Motor neuron (in vitro differentiated cells): ENCODE results near the gene FZD2. TPM values are rescaled to one million over a fixed set of nuclear protein-coding genes. Genes with fewer than 3 reads are reported as not detected.
"Not testable (repeated sequence)": the region's sequence is repeated elsewhere in the genome, so short reads cannot be mapped to it uniquely, and the experiment has no call there.

Source experiments
- ATAC-seq, 8 experiments: fragments of 200-7000 bp; cut with Tn5 transposase; replicated peaks in 6 of 8; 2 replicates each; pipeline ENCODE4 v1.8.0; 2021; ENCODE audit warnings: mild to moderate bottlenecking in 8 of 8, moderate library complexity in 8 of 8
- H3K27ac ChIP-seq, 2 donors: fragments of 250-450 bp; sonication (Bioruptor Pico); 2 replicates each; pipeline ENCODE4 v1.9.0; 2021; ENCODE audit warnings: antibody characterized with exemption in 2 of 2, mild to moderate bottlenecking in 2 of 2, moderate library complexity in 1 of 2
- H3K4me1 ChIP-seq, 2 donors: fragments of 250-450 bp; sonication (Bioruptor Pico); replicated peaks in 1 of 2; 2 replicates each; pipeline ENCODE4 v1.6.1; 2021; ENCODE audit warnings: antibody characterized with exemption in 2 of 2, mild to moderate bottlenecking in 2 of 2, moderate library complexity in 1 of 2
- H3K4me3 ChIP-seq, 5 donors: fragments of 250-450 bp; sonication (Bioruptor Pico); 2 replicates each; pipeline ENCODE4 v1.9.0; 2021; ENCODE audit warnings: antibody characterized with exemption in 5 of 5, mild to moderate bottlenecking in 5 of 5, moderate library complexity in 4 of 5
- WGBS, 10 experiments: fragments of 450-650 bp; shearing (Covaris generic); methylation state at CpG; one replicate each; pipeline ENCODE4 v1.0.0; 2022; 5-methylcytosine and 5-hydroxymethylcytosine counted together
- in situ Hi-C, 9 experiments: fragments of 400-800 bp; cut with MboI; loops; one replicate each; pipeline ENCODE4 v1.15.0; 2021; ENCODE audit warnings: low sequenced_read_pairs in 9 of 9, low pct_unique_long_range_greater_than_20kb in 2 of 9; ENCODE audit not compliant: unreplicated experiment in 9 of 9
- total RNA-seq, 8 experiments: library from RNA; unstranded; fragments of 300-600 nt; gene quantifications; 2 replicates each; pipeline versions ENCODE4 v1.2.3 to v1.2.4, GENCODE V29; 2022

The FZD2 gene
- total RNA-seq, 8 experiments from 2014 or later = 1.0 to 34.2 (median 11.7) TPM

GRCh38 chr17:44565866-44566443 is 8.7 kb downstream of the FZD2 start:
- no peak overlapping the region for H3K4me3 ChIP-seq
- H3K27ac ChIP-seq = no peak overlapping the region
- WGBS, 10 experiments = 67 to 100% (median 85%) methylated on average over 2 to 9 of the region's 14 CpGs; no CpG with 5 or more reads in 2 of the 10 experiments
- in situ Hi-C loops = no loop called here
- no peak for ATAC-seq
- peaks cover 0 to 3% of the 10 kb centered on the region in 2 donors for H3K4me1 ChIP-seq

GRCh38 chr17:44568311-44568944 is 11.1 kb downstream of the FZD2 start:
- H3K27ac ChIP-seq, in situ Hi-C loops, H3K4me1 ChIP-seq, H3K4me3 ChIP-seq: not testable (repeated sequence)
- 40 to 100% methylated on average over 1 to 5 of the region's 23 CpGs; no CpG with 5 or more reads in 8 of the 10 experiments for WGBS, 10 experiments
- peak in 2 of 8 experiments; percentile 32 to 40 for ATAC-seq

- Histone ChIP-seq H3K27ac (no peak overlapping the region), H3K4me1 (no peaks in the 10 kb centered on the region), H3K4me3 (no peak overlapping the region)
- in situ Hi-C loops = no loop called here
- 34 to 87% (median 77%) methylated on average over 1 to 13 of the region's 26 CpGs; no CpG with 5 or more reads in 1 of the 10 experiments for WGBS, 10 experiments
- ATAC-seq = peak in 3 of 8 experiments; percentile 58 to 82 (median 80)
Observed at GRCh38 chr17:44568945-44569858, 11.9 kb downstream of the FZD2 start.

DNA sequence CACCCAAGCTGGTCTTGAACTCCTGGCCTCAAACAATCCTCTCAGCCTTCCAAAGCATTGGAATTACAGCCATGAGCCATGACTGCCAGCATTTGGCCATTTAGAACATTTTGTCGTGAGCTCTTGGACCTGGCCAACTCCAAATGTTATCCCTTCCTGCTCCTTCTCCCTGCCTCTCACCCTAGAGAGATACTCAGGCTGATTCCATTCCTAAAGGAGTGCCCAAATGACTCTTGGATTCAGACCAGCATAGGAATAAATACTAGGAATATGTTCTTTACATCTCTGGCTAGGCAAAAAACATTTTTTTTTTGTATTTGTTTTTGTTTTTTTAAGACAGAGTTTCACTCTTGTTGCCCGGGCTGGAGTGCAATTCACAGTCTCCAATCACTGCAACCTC is 15.5 kb downstream of the FZD2 start:
- Histone ChIP-seq H3K27ac (no peak overlapping the region), H3K4me3 (no peak overlapping the region), H3K4me1 (no peaks in the 10 kb centered on the region)
- no peak for ATAC-seq
- WGBS, 10 experiments = 60 to 100% (median 87%) methylated on average over 1 to 2 of the region's 2 CpGs; no CpG with 5 or more reads in 3 of the 10 experiments
- in situ Hi-C loops = no loop called here

DNA sequence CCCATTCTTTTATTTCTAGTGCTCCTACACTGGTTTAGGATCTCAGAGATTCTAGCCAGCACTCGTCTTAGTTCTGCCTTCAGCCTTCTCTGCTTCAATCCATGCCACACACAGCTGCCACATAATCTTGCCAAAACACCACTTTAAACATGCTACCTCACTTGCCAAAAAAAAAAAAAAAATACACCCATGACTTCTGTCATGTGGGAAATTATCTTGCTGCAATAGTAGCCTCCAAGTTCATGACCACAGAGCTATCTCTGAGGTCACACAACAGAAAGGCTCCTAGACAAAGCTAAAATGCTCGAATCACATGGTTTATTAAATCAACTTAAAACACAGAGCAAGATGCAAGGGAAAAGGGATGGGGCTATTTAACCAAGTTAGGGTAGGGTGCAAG is 18.1 kb downstream of the FZD2 start:
- Histone ChIP-seq H3K27ac (no peak overlapping the region), H3K4me1 (no peaks in the 10 kb centered on the region), H3K4me3 (no peak overlapping the region)
- in situ Hi-C loops = no loop called here
- ATAC-seq = no peak
- 18 to 83% (median 67%) methylated on average over 1 to 2 of the region's 2 CpGs; no CpG with 5 or more reads in 5 of the 10 experiments for WGBS, 10 experiments

GRCh38 chr17:44578947-44579346 is 21.7 kb downstream of the FZD2 start:
- no peak for ATAC-seq
- no peak overlapping the region for H3K4me3 ChIP-seq
- H3K4me1 ChIP-seq = no peaks in the 10 kb centered on the region
- WGBS, 10 experiments = 37 to 100% (median 53%) methylated on average over 1 to 4 of the region's 4 CpGs; no CpG with 5 or more reads in 5 of the 10 experiments
- H3K27ac ChIP-seq = no peak overlapping the region
- in situ Hi-C loops = no loop called here

DNA sequence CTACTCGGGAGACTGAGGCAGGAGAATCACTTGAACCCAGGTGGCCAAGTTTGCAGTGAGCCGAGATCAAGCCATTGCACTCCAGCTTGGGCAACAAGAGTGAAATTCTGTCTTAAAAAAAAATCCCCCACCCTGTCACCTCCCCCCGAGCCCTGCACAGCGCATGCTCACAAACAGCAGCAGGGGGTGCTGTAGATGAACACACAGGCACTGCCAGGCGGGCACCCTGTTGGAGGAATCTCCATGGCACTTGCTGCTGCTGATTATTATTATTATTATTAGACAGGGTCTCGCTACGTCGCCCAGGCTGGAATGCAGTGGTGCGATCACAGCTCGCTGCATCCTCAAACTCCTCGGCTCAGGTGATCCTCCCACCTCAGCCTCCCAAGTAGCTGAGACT is 24.6 kb downstream of the FZD2 start:
- no peak overlapping the region for H3K4me3 ChIP-seq
- peak in 1 of 8 experiments; percentile 33 for ATAC-seq
- WGBS, 10 experiments = 74 to 100% (median 91%) methylated on average over 2 to 6 of the region's 11 CpGs; no CpG with 5 or more reads in 6 of the 10 experiments
- H3K27ac ChIP-seq = no peak overlapping the region
- in situ Hi-C loops = no loop called here
- H3K4me1 ChIP-seq = no peaks in the 10 kb centered on the region

GRCh38 chr17:44584443-44584842 is 27.2 kb downstream of the FZD2 start:
- H3K4me1 ChIP-seq = peaks cover 0 to 7% of the 10 kb centered on the region in 2 donors
- no peak overlapping the region for H3K27ac ChIP-seq
- ATAC-seq = no peak
- in situ Hi-C loops = no loop called here
- H3K4me3 ChIP-seq = no peak overlapping the region
- 72 to 100% (median 89%) methylated on average over 3 to 8 of the region's 13 CpGs; no CpG with 5 or more reads in 2 of the 10 experiments for WGBS, 10 experiments

DNA sequence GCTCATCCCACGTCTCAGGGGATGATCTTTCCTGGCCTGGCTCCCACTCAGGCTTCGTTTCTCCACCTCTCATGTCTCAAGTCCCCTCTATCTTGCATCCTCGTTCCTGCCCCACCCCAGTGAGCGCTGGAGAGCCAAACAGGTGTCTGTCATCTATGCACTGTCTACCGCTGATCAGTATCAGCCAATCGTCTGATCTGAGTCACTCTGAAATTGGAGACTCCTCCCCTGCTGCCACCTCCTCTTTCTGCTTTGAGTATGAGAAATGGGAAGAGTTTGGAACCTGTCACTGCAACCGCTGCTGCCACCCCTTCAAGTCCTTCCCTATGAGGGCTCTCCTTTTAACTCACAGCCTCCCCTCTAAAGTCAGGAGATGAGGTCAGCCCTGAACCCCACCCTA is 28.0 kb downstream of the FZD2 start:
- no peak for ATAC-seq
- in situ Hi-C loops = no loop called here
- H3K27ac ChIP-seq = no peak overlapping the region
- WGBS, 10 experiments = 0 to 83% (median 60%) methylated on average over 1 to 4 of the region's 7 CpGs; no CpG with 5 or more reads in 6 of the 10 experiments
- peaks cover 0 to 7% of the 10 kb centered on the region in 2 donors for H3K4me1 ChIP-seq
- no peak overlapping the region for H3K4me3 ChIP-seq

GRCh38 chr17:44587339-44587738 is 30.1 kb downstream of the FZD2 start:
- no peak overlapping the region for H3K27ac ChIP-seq

DNA sequence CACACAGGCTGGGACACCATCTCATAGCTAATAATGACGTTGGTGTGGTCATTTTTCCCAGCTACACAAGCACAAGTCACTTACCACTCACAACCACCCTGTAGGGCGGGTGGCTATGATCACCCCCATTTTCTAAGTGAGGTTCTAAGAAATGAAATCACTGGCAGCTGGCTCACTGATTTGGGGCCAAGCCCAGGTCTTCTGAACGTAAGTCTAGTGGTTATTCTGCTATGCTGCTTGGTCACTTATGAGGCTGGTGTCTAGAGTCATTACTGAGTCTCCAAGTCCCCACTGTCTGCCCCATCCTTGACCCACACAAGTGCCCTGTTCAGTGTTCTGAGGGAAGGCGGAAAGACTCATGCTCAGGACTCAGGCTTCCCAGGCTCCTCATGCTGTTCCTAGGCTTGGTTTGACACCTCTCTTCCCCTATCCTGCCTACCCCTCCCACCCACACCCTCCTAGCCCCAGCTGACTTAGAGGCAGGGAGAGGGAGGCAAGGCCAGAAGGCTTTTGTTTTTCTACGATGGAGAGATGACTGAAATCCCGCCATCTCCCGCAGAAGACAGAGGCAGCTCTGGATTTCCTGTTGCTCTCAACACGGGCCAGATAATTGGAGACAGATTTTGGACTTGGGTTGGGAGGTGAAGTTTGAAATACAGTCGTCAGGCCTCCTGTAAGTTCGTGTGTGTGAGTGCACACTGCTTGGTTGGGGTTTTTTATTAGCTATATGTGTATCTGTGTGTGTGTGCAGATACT is 32.2 kb downstream of the FZD2 start:
- in situ Hi-C loops = no loop called here
- WGBS, 10 experiments = 0 to 92% (median 80%) methylated on average over 1 to 5 of the region's 10 CpGs; no CpG with 5 or more reads in 3 of the 10 experiments
- no peak for ATAC-seq
- Histone ChIP-seq H3K4me1 (peaks cover 0 to 7% of the 10 kb centered on the region in 2 donors), H3K4me3 (no peak overlapping the region), H3K27ac (no peak overlapping the region)

More at GRCh38 chr17:44587339-44587738, 30.1 kb downstream of the FZD2 start:
- no peak overlapping the region for H3K4me3 ChIP-seq
- peaks cover 0 to 7% of the 10 kb centered on the region in 2 donors for H3K4me1 ChIP-seq
- WGBS, 10 experiments = 0 to 100% (median 22%) methylated on average over 1 to 2 of the region's 2 CpGs; no CpG with 5 or more reads in 7 of the 10 experiments
- in situ Hi-C loops = no loop called here
- peak; percentile 62 to 100 (median 99) for ATAC-seq

DNA sequence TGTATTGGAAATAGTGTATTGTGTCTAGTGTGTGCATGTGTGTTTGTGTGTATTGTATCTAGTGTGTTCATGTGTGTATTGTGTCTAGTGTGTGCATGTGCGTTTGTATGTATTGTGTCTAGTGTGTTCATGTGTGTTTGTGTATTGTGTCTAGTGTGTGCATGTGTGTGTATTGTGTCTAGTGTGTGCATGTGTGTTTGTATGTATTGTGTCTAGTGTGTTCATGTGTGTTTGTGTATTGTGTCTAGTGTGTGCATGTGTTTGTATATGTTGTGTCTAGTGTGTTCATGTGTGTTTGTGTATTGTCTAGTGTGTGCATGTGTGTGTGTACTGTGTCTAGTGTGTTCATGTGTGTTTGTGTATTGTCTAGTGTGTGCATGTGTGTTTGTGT is 32.8 kb downstream of the FZD2 start:
- in situ Hi-C loops, H3K27ac ChIP-seq, ATAC-seq: not testable (repeated sequence)

More for the DNA sequence above, 32.8 kb downstream of the FZD2 start:
- WGBS, 10 experiments = 57 to 71% methylated on average over 1 of the region's 1 CpG; no CpG with 5 or more reads in 8 of the 10 experiments
- not testable (repeated sequence) for H3K4me1 ChIP-seq, H3K4me3 ChIP-seq
